Liver (tissue), 9 donors: ENCODE measurements around the gene TIAM1. TPM values are rescaled to one million over a fixed set of nuclear protein-coding genes. Genes with fewer than 3 reads are reported as not detected.

Experiments used
- DNase-seq: peaks from one replicate; pipeline ENCODE4 v3.0.0-alpha.2; 2017; ENCODE audit warnings: low spot score
- H3K27ac ChIP-seq, 2 donors: one replicate each; pipeline ENCODE4 v1.7.0; 2013; ENCODE audit warnings: inconsistent platforms in 2 of 2, low read length in 2 of 2, control low read depth in 1 of 2, low read depth in 1 of 2, mild to moderate bottlenecking in 1 of 2
- H3K27me3 ChIP-seq, 4 donors: one replicate each; pipeline versions ENCODE4 v1.6.1 to v1.7.0; 2013; ENCODE audit warnings: low read length in 3 of 4, inconsistent platforms in 1 of 4, mild to moderate bottlenecking in 1 of 4, moderate library complexity in 1 of 4; ENCODE audit not compliant: control insufficient read depth in 4 of 4, insufficient read depth in 4 of 4
- H3K36me3 ChIP-seq, 4 donors: one replicate each; pipeline versions ENCODE4 v1.6.1 to v1.7.0; 2013; ENCODE audit warnings: low read length in 3 of 4, mild to moderate bottlenecking in 3 of 4, low read depth in 1 of 4, moderate library complexity in 1 of 4; ENCODE audit not compliant: control insufficient read depth in 4 of 4, insufficient read depth in 3 of 4
- H3K4me1 ChIP-seq, 4 donors: one replicate each; pipeline versions ENCODE4 v1.6.1 to v1.7.0; 2013; ENCODE audit warnings: low read length in 3 of 4, mild to moderate bottlenecking in 3 of 4, moderate library complexity in 1 of 4; ENCODE audit not compliant: control insufficient read depth in 4 of 4, insufficient read depth in 4 of 4
- H3K4me3 ChIP-seq, 3 donors: one replicate each; pipeline versions ENCODE4 v1.6.1 to v1.7.0; 2013; ENCODE audit warnings: low read length in 3 of 3, control low read depth in 1 of 3, low read depth in 1 of 3, mild to moderate bottlenecking in 1 of 3
- H3K9ac ChIP-seq, 2 donors: one replicate each; pipeline ENCODE4 v1.7.0; 2013; ENCODE audit warnings: low read length in 2 of 2, mild to moderate bottlenecking in 2 of 2, moderate library complexity in 2 of 2, control low read depth in 1 of 2, low read depth in 1 of 2
- H3K9me3 ChIP-seq, 4 donors: one replicate each; pipeline versions ENCODE4 v1.6.1 to v1.7.0; 2013; ENCODE audit warnings: low read length in 3 of 4; ENCODE audit not compliant: control insufficient read depth in 4 of 4
- ATF3 ChIP-seq: IDR thresholded peaks from 2 replicates; pipeline ENCODE4 v1.6.1; 2016; ENCODE audit warnings: antibody characterized with exemption
- CTCF ChIP-seq: fragments of 150-350 bp; IDR thresholded peaks from 2 replicates; pipeline ENCODE4 v1.5.1; 2017; ENCODE audit warnings: improper control_type of control experiment, low read depth, low read length; ENCODE audit not compliant: missing input control
- EGR1 ChIP-seq, 2 donors: IDR thresholded peaks; 2 replicates each; pipeline ENCODE4 v1.6.1; 2016 to 2018; ENCODE audit warnings: antibody characterized with exemption in 2 of 2, low read depth in 2 of 2
- FOXA1 ChIP-seq: IDR thresholded peaks from 2 replicates; pipeline ENCODE4 v1.6.1; 2016; ENCODE audit warnings: antibody characterized with exemption
- FOXA2 ChIP-seq: IDR thresholded peaks from 2 replicates; pipeline ENCODE4 v1.6.1; 2016; ENCODE audit warnings: antibody characterized with exemption
- GABPA ChIP-seq, 2 donors: IDR thresholded peaks in 1 of 2; conservative IDR thresholded peaks in 1 of 2; 2 replicates each; pipeline ENCODE4 v1.6.1; 2016; ENCODE audit warnings: antibody characterized with exemption in 2 of 2, mild to moderate bottlenecking in 1 of 2, moderate library complexity in 1 of 2
- HNF4A ChIP-seq, 2 donors: conservative IDR thresholded peaks; 2 replicates each; pipeline ENCODE4 v1.6.1; 2016; ENCODE audit warnings: antibody characterized with exemption in 2 of 2, mild to moderate bottlenecking in 2 of 2
- HNF4G ChIP-seq: IDR thresholded peaks from 2 replicates; pipeline ENCODE4 v1.6.1; 2016; ENCODE audit warnings: antibody characterized with exemption
- JUND ChIP-seq, 2 donors: IDR thresholded peaks; 2 replicates each; pipeline ENCODE4 v1.6.1; 2016; ENCODE audit warnings: antibody characterized with exemption in 2 of 2
- MAX ChIP-seq: IDR thresholded peaks from 2 replicates; pipeline ENCODE4 v1.6.1; 2016; ENCODE audit warnings: antibody characterized with exemption
- NR2F2 ChIP-seq: IDR thresholded peaks from 2 replicates; pipeline ENCODE4 v1.6.1; 2016; ENCODE audit warnings: antibody characterized with exemption
- RAD21 ChIP-seq, 2 donors: IDR thresholded peaks; 2 replicates each; pipeline ENCODE4 v1.6.1; 2016; ENCODE audit warnings: antibody characterized with exemption in 2 of 2, mild to moderate bottlenecking in 2 of 2
- REST ChIP-seq: IDR thresholded peaks from 2 replicates; pipeline ENCODE4 v1.6.1; 2016; ENCODE audit warnings: antibody characterized with exemption, mild to moderate bottlenecking
- RXRA ChIP-seq, 2 donors: IDR thresholded peaks; 2 replicates each; pipeline ENCODE4 v1.6.1; 2017 to 2018; ENCODE audit warnings: antibody characterized with exemption in 2 of 2, mild to moderate bottlenecking in 1 of 2
- SP1 ChIP-seq: IDR thresholded peaks from 2 replicates; pipeline ENCODE4 v1.6.1; 2018; ENCODE audit warnings: antibody characterized with exemption, mild to moderate bottlenecking
- TAF1 ChIP-seq: conservative IDR thresholded peaks from 2 replicates; pipeline ENCODE4 v1.6.1; 2016; ENCODE audit warnings: antibody characterized with exemption, mild to moderate bottlenecking
- YY1 ChIP-seq: IDR thresholded peaks from 2 replicates; pipeline ENCODE4 v1.6.1; 2016; ENCODE audit warnings: antibody characterized with exemption, mild to moderate bottlenecking
- WGBS: extraction: QIAGEN DNeasy Blood & Tissue Kit; methylation state at CpG from one replicate; pipeline ENCODE4 v1.1.7; 2013; 5-methylcytosine and 5-hydroxymethylcytosine counted together
- polyA plus RNA-seq, 2 donors: library from polyadenylated mRNA; stranded (reverse) in 1 of 2; unstranded in 1 of 2; fragments of 200-250 nt in 1 of 2; fragments of >200 nt in 1 of 2; fragmentation: Nextera tagmentation in 1 of 2; extraction: Ambion mirVana in 1 of 2; gene quantifications; one replicate each; pipeline versions ENCODE4 v1.2.1 to v1.2.3, GENCODE V29; 2013 to 2015
- total RNA-seq, 2 donors: library from RNA; depleted of rRNA; stranded (reverse); fragments of >200 nt; gene quantifications; one replicate each; pipeline ENCODE4 v1.2.3, GENCODE V29; 2014
- TF ChIP-seq, protein P1 (sequence below): IDR thresholded peaks from 2 replicates; pipeline ENCODE4 v1.6.1; 2016; ENCODE audit warnings: antibody characterized with exemption
- donor health status: healthy.
- donor health status: healthy.
- donor health status: healthy.
- donor health status: healthy.
- donor health status: healthy.

The TIAM1 gene
- total and polyA plus RNA-seq, 4 donors = 3.0 to 7.4 (median 4.8) TPM

DNA sequence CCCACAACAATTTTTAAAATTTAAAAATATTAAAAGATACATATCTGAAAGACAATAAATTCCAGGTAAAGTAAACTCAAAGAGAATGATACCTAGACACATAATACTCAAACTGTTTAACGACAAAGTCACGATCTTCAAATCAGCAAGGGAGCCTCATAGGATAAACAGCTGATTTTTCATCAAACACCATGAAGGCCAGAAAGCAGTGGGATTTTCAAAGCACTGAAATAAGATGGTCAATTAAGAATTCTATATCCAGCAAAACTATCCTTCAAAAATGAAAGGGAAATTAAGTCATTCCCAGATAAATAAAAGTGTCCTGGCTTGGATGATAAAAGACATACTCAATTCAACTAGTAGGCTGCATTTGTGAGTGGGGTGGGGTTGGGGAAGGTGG, 100.5 kb downstream of the TIAM1 start:
- Histone ChIP-seq H3K4me3 (peak overlapping the region in 1 of 3 donors; percentile 29), H3K36me3 (peaks cover 4 to 20% (median 17%) of the 10 kb centered on the region in 4 donors), H3K27me3 (no peaks in the 10 kb centered on the region), H3K4me1 (no peaks in the 10 kb centered on the region), H3K9me3 (peaks cover 3 to 10% (median 5%) of the 10 kb centered on the region in 4 donors), H3K27ac (no peak overlapping the region), H3K9ac (no peak overlapping the region)
- TF ChIP-seq FOXA2 (no peak), NR2F2 (no peak), RAD21 (IDR thresholded peaks at IDR 0.05) (no peak), REST (no peak), CTCF (no peak), EGR1 (IDR thresholded peaks at IDR 0.05; ENCODE audit: low read depth in 2 of 2) (no peak), HNF4A (conservative IDR thresholded peaks at IDR 0.05) (no peak), HNF4G (no peak), YY1 (no peak), GABPA (IDR thresholded peaks at IDR 0.05 in 1 of 2, conservative IDR thresholded peaks at IDR 0.05 in 1 of 2) (no peak), SP1 (no peak), TAF1 (no peak), FOXA1 (no peak), MAX (no peak), RXRA (IDR thresholded peaks at IDR 0.05) (no peak), JUND (IDR thresholded peaks at IDR 0.05) (no peak)
- TF ChIP-seq, protein P1, sequence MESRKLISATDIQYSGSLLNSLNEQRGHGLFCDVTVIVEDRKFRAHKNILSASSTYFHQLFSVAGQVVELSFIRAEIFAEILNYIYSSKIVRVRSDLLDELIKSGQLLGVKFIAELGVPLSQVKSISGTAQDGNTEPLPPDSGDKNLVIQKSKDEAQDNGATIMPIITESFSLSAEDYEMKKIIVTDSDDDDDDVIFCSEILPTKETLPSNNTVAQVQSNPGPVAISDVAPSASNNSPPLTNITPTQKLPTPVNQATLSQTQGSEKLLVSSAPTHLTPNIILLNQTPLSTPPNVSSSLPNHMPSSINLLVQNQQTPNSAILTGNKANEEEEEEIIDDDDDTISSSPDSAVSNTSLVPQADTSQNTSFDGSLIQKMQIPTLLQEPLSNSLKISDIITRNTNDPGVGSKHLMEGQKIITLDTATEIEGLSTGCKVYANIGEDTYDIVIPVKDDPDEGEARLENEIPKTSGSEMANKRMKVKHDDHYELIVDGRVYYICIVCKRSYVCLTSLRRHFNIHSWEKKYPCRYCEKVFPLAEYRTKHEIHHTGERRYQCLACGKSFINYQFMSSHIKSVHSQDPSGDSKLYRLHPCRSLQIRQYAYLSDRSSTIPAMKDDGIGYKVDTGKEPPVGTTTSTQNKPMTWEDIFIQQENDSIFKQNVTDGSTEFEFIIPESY = no peak
- no peak for DNase-seq
- 98% methylated on average over 2 of the region's 2 CpGs for WGBS

DNA sequence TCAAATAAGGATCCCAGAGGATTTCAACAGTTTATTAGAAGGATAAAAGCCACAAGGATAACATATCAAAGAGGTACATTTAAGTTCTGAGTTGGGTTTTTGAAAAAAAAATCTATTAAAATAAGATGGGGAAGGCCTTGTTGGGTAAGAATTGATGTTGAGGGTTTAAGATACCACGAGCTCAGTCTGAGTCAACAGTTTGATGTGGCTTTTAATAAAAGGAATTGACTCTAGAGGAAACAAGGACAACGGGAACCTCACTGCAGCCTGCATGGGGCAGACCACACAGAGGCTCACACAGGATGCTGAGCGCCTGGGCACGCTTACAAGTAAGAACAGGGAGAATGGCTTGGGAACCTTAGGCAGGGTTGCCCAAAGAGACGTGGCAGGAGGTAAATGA, 107.5 kb downstream of the TIAM1 start:
- 82% methylated on average over 5 of the region's 5 CpGs for WGBS
- H3K27me3 ChIP-seq = no peaks in the 10 kb centered on the region
- TF ChIP-seq FOXA2 = no peak
- no peak for TF ChIP-seq RXRA (IDR thresholded peaks at IDR 0.05)
- TF ChIP-seq GABPA (IDR thresholded peaks at IDR 0.05 in 1 of 2, conservative IDR thresholded peaks at IDR 0.05 in 1 of 2) = no peak
- no peak for TF ChIP-seq ATF3
- no peak for DNase-seq
- no peak overlapping the region for H3K4me3 ChIP-seq
- H3K4me1 ChIP-seq = no peaks in the 10 kb centered on the region
- H3K9ac ChIP-seq = no peak overlapping the region
- no peak overlapping the region for H3K27ac ChIP-seq
- peaks cover 0 to 6% (median 4%) of the 10 kb centered on the region in 4 donors for H3K9me3 ChIP-seq
- H3K36me3 ChIP-seq = peaks cover 0 to 10% (median 5%) of the 10 kb centered on the region in 4 donors
